Thyroid gland (tissue), 4 donors: ENCODE results near the gene TRMT1.

Experiments
- POLR2A ChIP-seq, 2 donors: fragments of 450-650 bp; IDR thresholded peaks; one replicate each; pipeline ENCODE4 v1.6.1; 2017; ENCODE audit warnings: antibody characterized with exemption in 2 of 2, mild to moderate bottlenecking in 2 of 2, moderate library complexity in 1 of 2
- TF ChIP-seq, protein P1 (sequence below), 6 experiments: fragments of 200-600 bp in 3 of 6; fragments of 450-650 bp in 3 of 6; sonication (generic) in 3 of 6; IDR thresholded peaks; one replicate each; pipeline ENCODE4 v1.5.1; 2016 to 2019; ENCODE audit warnings: antibody characterized with exemption in 6 of 6, mild to moderate bottlenecking in 2 of 6, inconsistent platforms in 1 of 6, moderate library complexity in 1 of 6

DNA sequence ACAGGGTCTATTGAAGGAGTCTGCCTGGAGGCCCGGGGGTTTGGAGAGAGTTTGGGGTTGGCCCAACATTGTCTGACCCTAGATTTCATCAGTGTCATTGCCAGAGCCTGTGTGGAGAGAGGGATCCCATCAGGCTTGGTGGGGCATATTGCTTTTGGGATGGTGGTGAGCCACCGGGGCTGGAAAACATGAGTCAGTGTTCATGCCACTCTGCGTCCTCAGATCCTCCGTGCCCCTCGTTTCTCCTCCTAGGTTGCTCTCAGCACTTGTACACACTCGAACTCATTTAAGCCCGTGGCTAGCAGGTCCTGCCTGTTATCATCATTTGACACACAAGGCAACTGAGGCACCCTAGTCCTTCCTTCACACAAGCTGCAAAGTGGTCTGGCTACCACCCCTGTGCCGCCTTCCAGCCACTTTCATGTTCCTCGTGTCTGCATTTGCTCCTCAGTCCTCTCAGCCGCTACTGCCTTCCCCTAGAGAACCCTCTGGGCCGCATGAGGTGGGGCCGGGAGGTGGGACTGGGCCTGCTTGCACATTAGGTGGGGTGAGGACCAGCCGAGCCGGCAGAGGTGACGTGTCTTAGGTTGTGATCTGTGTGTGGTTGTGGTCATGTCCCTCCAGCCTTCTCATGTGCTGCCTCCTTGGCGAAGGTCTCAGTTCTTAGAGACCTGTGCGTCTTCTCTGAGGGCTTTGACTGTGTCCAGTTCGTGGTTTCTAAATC, 5.2 kb upstream of the TRMT1 start:
- TF ChIP-seq, protein P1, sequence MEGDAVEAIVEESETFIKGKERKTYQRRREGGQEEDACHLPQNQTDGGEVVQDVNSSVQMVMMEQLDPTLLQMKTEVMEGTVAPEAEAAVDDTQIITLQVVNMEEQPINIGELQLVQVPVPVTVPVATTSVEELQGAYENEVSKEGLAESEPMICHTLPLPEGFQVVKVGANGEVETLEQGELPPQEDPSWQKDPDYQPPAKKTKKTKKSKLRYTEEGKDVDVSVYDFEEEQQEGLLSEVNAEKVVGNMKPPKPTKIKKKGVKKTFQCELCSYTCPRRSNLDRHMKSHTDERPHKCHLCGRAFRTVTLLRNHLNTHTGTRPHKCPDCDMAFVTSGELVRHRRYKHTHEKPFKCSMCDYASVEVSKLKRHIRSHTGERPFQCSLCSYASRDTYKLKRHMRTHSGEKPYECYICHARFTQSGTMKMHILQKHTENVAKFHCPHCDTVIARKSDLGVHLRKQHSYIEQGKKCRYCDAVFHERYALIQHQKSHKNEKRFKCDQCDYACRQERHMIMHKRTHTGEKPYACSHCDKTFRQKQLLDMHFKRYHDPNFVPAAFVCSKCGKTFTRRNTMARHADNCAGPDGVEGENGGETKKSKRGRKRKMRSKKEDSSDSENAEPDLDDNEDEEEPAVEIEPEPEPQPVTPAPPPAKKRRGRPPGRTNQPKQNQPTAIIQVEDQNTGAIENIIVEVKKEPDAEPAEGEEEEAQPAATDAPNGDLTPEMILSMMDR (IDR thresholded peaks at IDR 0.05), result no peak
- no peak for TF ChIP-seq POLR2A (IDR thresholded peaks at IDR 0.05)
